NK-92 (cell line): ENCODE results near the gene SLC38A3.
"Not testable (repeated sequence)": the region's sequence is repeated elsewhere in the genome, so short reads cannot be mapped to it uniquely, and the experiment has no call there.

Experiments used
- DNase-seq: peaks from one replicate; lab custom pipeline; 2025; ENCODE audit not compliant: unreplicated experiment; lab: John Stamatoyannopoulos, UW

SLC38A3 gene

GRCh38 chr3:50210176-50210509 lies 5.1 kb downstream of the SLC38A3 start:
- no peak for DNase-seq

- no peak for DNase-seq
Measured at GRCh38 chr3:50210510-50211367, 5.7 kb downstream of the SLC38A3 start.

GRCh38 chr3:50211368-50211717 lies 6.3 kb downstream of the SLC38A3 start:
- DNase-seq, result not testable (repeated sequence)

GRCh38 chr3:50211930-50212329 lies 6.9 kb downstream of the SLC38A3 start:
- no peak for DNase-seq

- DNase-seq, result no peak
Measured at GRCh38 chr3:50212502-50212901, 7.4 kb downstream of the SLC38A3 start.

GRCh38 chr3:50212971-50213370 lies 7.9 kb downstream of the SLC38A3 start:
- DNase-seq, result no peak

GRCh38 chr3:50213373-50213772 lies 8.3 kb downstream of the SLC38A3 start:
- no peak for DNase-seq

- no peak for DNase-seq
Measured at GRCh38 chr3:50214824-50215223, 9.8 kb downstream of the SLC38A3 start.

- no peak for DNase-seq
Measured at GRCh38 chr3:50215529-50215928, 10.5 kb downstream of the SLC38A3 start.

GRCh38 chr3:50217681-50218080 lies 12.6 kb downstream of the SLC38A3 start:
- DNase-seq, result no peak

GRCh38 chr3:50218448-50218847 lies 13.4 kb downstream of the SLC38A3 start:
- no peak for DNase-seq

GRCh38 chr3:50219285-50219684 lies 14.2 kb downstream of the SLC38A3 start:
- DNase-seq, result no peak

GRCh38 chr3:50220109-50220508 lies 15.0 kb downstream of the SLC38A3 start:
- DNase-seq, result no peak

GRCh38 chr3:50221051-50221410 lies 16.0 kb downstream of the SLC38A3 start:
- no peak for DNase-seq

GRCh38 chr3:50221411-50222168 lies 16.5 kb downstream of the SLC38A3 start:
- DNase-seq, result no peak

GRCh38 chr3:50222169-50222528 lies 17.1 kb downstream of the SLC38A3 start:
- DNase-seq, result no peak

GRCh38 chr3:50224639-50225038 lies 19.6 kb downstream of the SLC38A3 start:
- no peak for DNase-seq

GRCh38 chr3:50226888-50227389 lies 21.9 kb downstream of the SLC38A3 start:
- DNase-seq, result no peak

- DNase-seq, result peak; percentile 7
Measured at GRCh38 chr3:50227390-50228183, 22.5 kb downstream of the SLC38A3 start.

- not testable (repeated sequence) for DNase-seq
Measured at GRCh38 chr3:50228184-50228763, 23.2 kb downstream of the SLC38A3 start.

GRCh38 chr3:50229490-50229889 lies 24.4 kb downstream of the SLC38A3 start:
- no peak for DNase-seq
